MM.1S (cell line): ENCODE results near the gene RUNX1.

Experiments
- DNase-seq: peaks from one replicate; pipeline ENCODE4 v3.0.0-alpha.2; 2015
- H2AFZ ChIP-seq: fragments of 300-600 bp; sonication (generic); 2 replicates; pipeline ENCODE4 v1.6.0; 2016; ENCODE audit warnings: antibody characterized with exemption, low read length
- H3F3A ChIP-seq: fragments of 300-600 bp; sonication (generic); 2 replicates; pipeline ENCODE4 v1.6.1; 2016; ENCODE audit warnings: mild to moderate bottlenecking, antibody characterized with exemption, low read length, moderate library complexity, mixed read lengths; ENCODE audit not compliant: insufficient read depth
- H3K27ac ChIP-seq: fragments of 300-600 bp; sonication (generic); 2 replicates; pipeline ENCODE4 v1.5.1; 2016; ENCODE audit warnings: mild to moderate bottlenecking, low read length
- H3K27me3 ChIP-seq: fragments of 300-600 bp; sonication (generic); replicated peaks from 2 replicates; pipeline ENCODE4 v1.6.0; 2016; ENCODE audit warnings: low read length; ENCODE audit not compliant: insufficient read depth
- H3K36me3 ChIP-seq: fragments of 300-600 bp; sonication (generic); replicated peaks from 2 replicates; pipeline ENCODE4 v1.6.1; 2016; ENCODE audit warnings: mild to moderate bottlenecking, low read length, mixed read lengths; ENCODE audit not compliant: insufficient read depth
- H3K4me1 ChIP-seq: fragments of 300-600 bp; sonication (generic); 2 replicates; pipeline ENCODE4 v1.6.1; 2016; ENCODE audit warnings: low read length, mixed read lengths
- H3K4me2 ChIP-seq: fragments of 300-600 bp; sonication (generic); 2 replicates; pipeline ENCODE4 v1.6.0; 2016; ENCODE audit warnings: low read depth, low read length
- H3K4me3 ChIP-seq: fragments of 300-600 bp; sonication (generic); 2 replicates; pipeline ENCODE4 v1.5.1; 2016; ENCODE audit warnings: low read length, mixed read lengths
- H3K79me2 ChIP-seq: fragments of 300-600 bp; sonication (generic); 2 replicates; pipeline ENCODE4 v1.6.1; 2016; ENCODE audit warnings: mixed run types, low read length, mixed read lengths
- H3K9ac ChIP-seq: fragments of 300-600 bp; sonication (generic); 2 replicates; pipeline ENCODE4 v1.6.1; 2016; ENCODE audit warnings: low read length, mixed read lengths
- H3K9me2 ChIP-seq: fragments of 300-600 bp; sonication (generic); replicated peaks from 2 replicates; pipeline ENCODE4 v1.6.1; 2016; ENCODE audit warnings: mild to moderate bottlenecking, low read length, mixed read lengths; ENCODE audit not compliant: insufficient read depth
- H3K9me3 ChIP-seq: fragments of 300-600 bp; sonication (generic); replicated peaks from 2 replicates; pipeline ENCODE4 v1.6.1; 2016; ENCODE audit warnings: mild to moderate bottlenecking, low read length, mixed read lengths; ENCODE audit not compliant: insufficient read depth
- H4K20me1 ChIP-seq: fragments of 300-600 bp; sonication (generic); 2 replicates; pipeline ENCODE4 v1.6.1; 2016; ENCODE audit warnings: mild to moderate bottlenecking, low read length, moderate library complexity, mixed read lengths; ENCODE audit not compliant: insufficient read depth
- EZH2 ChIP-seq: fragments of 300-600 bp; sonication (generic); optimal IDR thresholded peaks from 2 replicates; pipeline ENCODE3; 2017; ENCODE audit warnings: low read depth, mild to moderate bottlenecking, antibody characterized with exemption, low read length, mixed read lengths
- EZH2phosphoT487 ChIP-seq: fragments of 300-600 bp; sonication (generic); IDR thresholded peaks from 2 replicates; pipeline ENCODE4 v1.6.1; 2018; ENCODE audit warnings: antibody characterized with exemption, low read length
- TF ChIP-seq, protein P1 (sequence below): fragments of 300-600 bp; sonication (generic); IDR thresholded peaks from 2 replicates; pipeline ENCODE4 v1.5.1; 2016; ENCODE audit warnings: antibody characterized with exemption, low read length, mixed read lengths

The RUNX1 gene

DNA sequence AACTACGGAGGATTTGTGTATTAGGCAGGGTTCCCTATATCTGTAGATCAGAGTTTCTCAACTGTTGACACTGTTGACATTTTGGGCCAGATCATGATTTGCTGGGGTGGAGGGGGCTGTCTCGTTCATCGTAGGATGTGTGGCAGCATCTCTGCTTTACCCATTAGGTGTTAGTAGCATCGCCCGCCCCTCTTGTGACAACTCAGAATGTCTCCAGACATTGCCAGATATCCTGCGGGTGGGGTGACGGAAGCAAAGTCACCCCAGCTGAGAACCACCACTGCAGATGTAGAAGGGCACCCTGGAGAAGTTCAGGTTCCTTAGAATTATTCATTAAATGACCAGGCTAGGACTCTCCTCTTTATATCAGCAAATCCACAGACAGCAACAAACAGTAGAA is 254.4 kb downstream of the RUNX1 start:
- Histone ChIP-seq H3K79me2 (no peaks in the 10 kb centered on the region), H3K27me3 (no peaks in the 10 kb centered on the region), H3K9me3 (no peaks in the 10 kb centered on the region), H3K4me3 (no peak overlapping the region), H3K27ac (no peak overlapping the region), H3K9ac (no peak overlapping the region), H4K20me1 (no peaks in the 10 kb centered on the region), H3K4me2 (no peak overlapping the region), H2AFZ (no peak overlapping the region), H3K4me1 (no peaks in the 10 kb centered on the region), H3K9me2 (no peaks in the 10 kb centered on the region), H3K36me3 (no peaks in the 10 kb centered on the region), H3F3A (no peaks in the 10 kb centered on the region)
- TF ChIP-seq, protein P1, sequence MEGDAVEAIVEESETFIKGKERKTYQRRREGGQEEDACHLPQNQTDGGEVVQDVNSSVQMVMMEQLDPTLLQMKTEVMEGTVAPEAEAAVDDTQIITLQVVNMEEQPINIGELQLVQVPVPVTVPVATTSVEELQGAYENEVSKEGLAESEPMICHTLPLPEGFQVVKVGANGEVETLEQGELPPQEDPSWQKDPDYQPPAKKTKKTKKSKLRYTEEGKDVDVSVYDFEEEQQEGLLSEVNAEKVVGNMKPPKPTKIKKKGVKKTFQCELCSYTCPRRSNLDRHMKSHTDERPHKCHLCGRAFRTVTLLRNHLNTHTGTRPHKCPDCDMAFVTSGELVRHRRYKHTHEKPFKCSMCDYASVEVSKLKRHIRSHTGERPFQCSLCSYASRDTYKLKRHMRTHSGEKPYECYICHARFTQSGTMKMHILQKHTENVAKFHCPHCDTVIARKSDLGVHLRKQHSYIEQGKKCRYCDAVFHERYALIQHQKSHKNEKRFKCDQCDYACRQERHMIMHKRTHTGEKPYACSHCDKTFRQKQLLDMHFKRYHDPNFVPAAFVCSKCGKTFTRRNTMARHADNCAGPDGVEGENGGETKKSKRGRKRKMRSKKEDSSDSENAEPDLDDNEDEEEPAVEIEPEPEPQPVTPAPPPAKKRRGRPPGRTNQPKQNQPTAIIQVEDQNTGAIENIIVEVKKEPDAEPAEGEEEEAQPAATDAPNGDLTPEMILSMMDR, result no peak
- TF ChIP-seq EZH2phosphoT487, result no peak
- TF ChIP-seq EZH2, result no peak
- no peak for DNase-seq

DNA sequence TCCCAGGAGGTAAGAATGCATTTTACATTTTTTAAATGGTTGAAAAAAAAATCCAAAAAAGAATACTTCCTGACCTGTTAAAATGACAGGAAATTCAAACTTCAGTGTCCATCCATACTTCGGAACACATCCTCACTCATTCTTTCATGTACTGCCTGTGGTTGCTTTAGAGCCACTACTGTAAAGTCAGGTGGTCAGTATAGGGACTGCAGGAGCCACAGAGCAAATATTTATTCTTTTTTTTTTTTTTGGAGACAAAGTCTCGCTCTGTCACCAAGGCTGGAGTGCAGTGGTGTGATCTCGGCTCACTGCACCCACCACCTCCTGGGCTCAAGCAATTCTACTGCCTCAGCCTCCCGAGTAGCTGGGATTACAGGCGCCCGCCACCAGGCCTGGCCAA is 255.6 kb downstream of the RUNX1 start:
- no peaks in the 10 kb centered on the region for H3K36me3 ChIP-seq
- no peaks in the 10 kb centered on the region for H3K9me3 ChIP-seq
- no peaks in the 10 kb centered on the region for H3K9me2 ChIP-seq
- no peaks in the 10 kb centered on the region for H3F3A ChIP-seq
- H3K27ac ChIP-seq, result no peak overlapping the region
- TF ChIP-seq EZH2, result no peak
- no peak for TF ChIP-seq EZH2phosphoT487
- TF ChIP-seq, protein P1, result no peak
- H3K4me1 ChIP-seq, result no peaks in the 10 kb centered on the region
- no peak for DNase-seq
- no peak overlapping the region for H2AFZ ChIP-seq
- H4K20me1 ChIP-seq, result no peaks in the 10 kb centered on the region
- H3K27me3 ChIP-seq, result no peaks in the 10 kb centered on the region
- no peak overlapping the region for H3K4me3 ChIP-seq
- no peak overlapping the region for H3K9ac ChIP-seq
- no peak overlapping the region for H3K4me2 ChIP-seq
- H3K79me2 ChIP-seq, result no peaks in the 10 kb centered on the region

DNA sequence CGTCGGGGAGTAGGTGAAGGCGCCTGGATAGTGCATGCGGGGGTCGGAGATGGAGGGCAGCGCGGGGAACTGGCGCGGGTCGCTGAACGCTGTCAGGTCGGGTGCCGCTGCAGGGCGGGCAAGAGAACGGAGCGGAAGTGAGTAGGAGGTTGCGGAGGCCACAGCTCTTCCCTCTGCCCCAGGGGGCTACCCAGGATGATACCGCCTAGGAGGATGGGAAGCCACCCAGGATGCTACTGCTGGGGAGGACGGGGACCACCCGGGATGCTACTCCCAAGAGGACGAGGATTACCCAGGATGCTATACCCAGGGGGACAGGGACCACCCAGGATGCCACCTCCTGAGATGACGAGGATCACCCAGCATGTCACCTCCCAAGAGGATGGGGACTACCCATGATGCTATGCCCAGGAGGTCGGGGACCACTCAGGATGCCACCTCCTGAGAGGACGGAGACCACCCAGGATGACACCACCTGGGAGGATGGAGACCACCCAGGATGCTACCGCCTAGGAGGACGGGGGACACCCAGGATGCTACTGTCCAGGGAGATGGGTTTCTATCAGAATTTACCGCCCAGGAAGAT is 256.5 kb downstream of the RUNX1 start:
- H3K4me1 ChIP-seq, result no peaks in the 10 kb centered on the region
- H3K79me2 ChIP-seq, result no peaks in the 10 kb centered on the region
- no peaks in the 10 kb centered on the region for H4K20me1 ChIP-seq
- H3K27ac ChIP-seq, result no peak overlapping the region
- H3K9me2 ChIP-seq, result no peaks in the 10 kb centered on the region
- H3F3A ChIP-seq, result no peaks in the 10 kb centered on the region
- H3K4me2 ChIP-seq, result no peak overlapping the region
- no peak for DNase-seq
- no peaks in the 10 kb centered on the region for H3K27me3 ChIP-seq
- H3K9me3 ChIP-seq, result no peaks in the 10 kb centered on the region
- no peaks in the 10 kb centered on the region for H3K36me3 ChIP-seq
- TF ChIP-seq EZH2phosphoT487 (no peak), EZH2 (no peak)
- TF ChIP-seq, protein P1, result no peak
- no peak overlapping the region for H3K4me3 ChIP-seq
- H2AFZ ChIP-seq, result no peak overlapping the region
- H3K9ac ChIP-seq, result no peak overlapping the region
